Measurements from ENCODE around the gene PEDS1. TPM values are rescaled to one million over a fixed set of nuclear protein-coding genes. Genes with fewer than 3 reads are reported as not detected.

The PEDS1 gene
- total RNA-seq, 1 donor from 2014 or later: 44.1 TPM

- H3K4me1 Mint-ChIP-seq (ENCODE audit: low read depth, unreplicated experiment): peaks cover 9% of the 10 kb centered on the region
- H3K27me3 Mint-ChIP-seq (ENCODE audit: low read depth, unreplicated experiment): peaks cover 7% of the 10 kb centered on the region
- Histone ChIP-seq H3K9ac (ENCODE audit: low read length) (peak overlapping the region; percentile 96), H4K20me1 (ENCODE audit: insufficient read depth, low read length) (peaks cover 24% of the 10 kb centered on the region), H3K27me3 (ENCODE audit: insufficient read depth, low read length) (no peaks in the 10 kb centered on the region), H3K4me3 (ENCODE audit: insufficient read depth, low read depth, low read length) (no peak overlapping the region), H2AFZ (ENCODE audit: low read depth, low read length) (peak overlapping the region; percentile 70), H3K79me2 (ENCODE audit: insufficient read depth, low read length) (peaks cover 33% of the 10 kb centered on the region), H3K36me3 (ENCODE audit: insufficient read depth, low read length) (no peaks in the 10 kb centered on the region), H3K9me3 (ENCODE audit: insufficient read depth, low read depth, low read length) (no peaks in the 10 kb centered on the region), H3K27ac (ENCODE audit: low read depth, low read length) (no peak overlapping the region), H3K4me2 (ENCODE audit: low read length) (peak overlapping the region; percentile 96), H3K4me1 (ENCODE audit: insufficient read depth, low read length) (peaks cover 27% of the 10 kb centered on the region)
- DNase-seq (ENCODE audit: low read depth) (no peak), FAIRE-seq (no peak)
- H3K4me3 Mint-ChIP-seq (ENCODE audit: unreplicated experiment): peak overlapping the region; percentile 71
- peaks cover 2% of the 10 kb centered on the region for H3K9me3 Mint-ChIP-seq (ENCODE audit: unreplicated experiment)
- TF ChIP-seq CTCF (IDR thresholded peaks at IDR 0.05; ENCODE audit: insufficient read depth, low read depth, low read length): no peak
- TF ChIP-seq EZH2 (IDR thresholded peaks at IDR 0.05; ENCODE audit: insufficient read depth, low read length): no peak
- H3K36me3 Mint-ChIP-seq (ENCODE audit: low read depth, unreplicated experiment): peaks cover 5% of the 10 kb centered on the region
- peak overlapping the region; percentile 12 for H3K27ac Mint-ChIP-seq (ENCODE audit: unreplicated experiment)
Measured at GRCh38 chr20:50189681-50190250, 36.2 kb upstream of the PEDS1 start.

- no peak for FAIRE-seq
- H3K9me3 ChIP-seq (ENCODE audit: insufficient read depth, low read depth, low read length): no peaks in the 10 kb centered on the region
- no peak overlapping the region for H3K27ac ChIP-seq (ENCODE audit: low read depth, low read length)
- H3K4me3 ChIP-seq (ENCODE audit: insufficient read depth, low read depth, low read length): no peak overlapping the region
- H3K9ac ChIP-seq (ENCODE audit: low read length): peak overlapping the region; percentile 96
- peak overlapping the region; percentile 16 for H3K4me3 Mint-ChIP-seq (ENCODE audit: unreplicated experiment)
- peaks cover 22% of the 10 kb centered on the region for H3K4me1 ChIP-seq (ENCODE audit: insufficient read depth, low read length)
- peaks cover 2% of the 10 kb centered on the region for H3K9me3 Mint-ChIP-seq (ENCODE audit: unreplicated experiment)
- H4K20me1 ChIP-seq (ENCODE audit: insufficient read depth, low read length): peaks cover 17% of the 10 kb centered on the region
- peaks cover 10% of the 10 kb centered on the region for H3K27me3 Mint-ChIP-seq (ENCODE audit: low read depth, unreplicated experiment)
- no peak overlapping the region for H2AFZ ChIP-seq (ENCODE audit: low read depth, low read length)
- H3K36me3 ChIP-seq (ENCODE audit: insufficient read depth, low read length): no peaks in the 10 kb centered on the region
- TF ChIP-seq EZH2 (IDR thresholded peaks at IDR 0.05; ENCODE audit: insufficient read depth, low read length): no peak
- TF ChIP-seq CTCF (IDR thresholded peaks at IDR 0.05; ENCODE audit: insufficient read depth, low read depth, low read length): no peak
- H3K4me1 Mint-ChIP-seq (ENCODE audit: low read depth, unreplicated experiment): peaks cover 5% of the 10 kb centered on the region
- H3K27ac Mint-ChIP-seq (ENCODE audit: unreplicated experiment): no peak overlapping the region
- no peaks in the 10 kb centered on the region for H3K27me3 ChIP-seq (ENCODE audit: insufficient read depth, low read length)
- H3K4me2 ChIP-seq (ENCODE audit: low read length): no peak overlapping the region
- DNase-seq (ENCODE audit: low read depth): no peak
- H3K79me2 ChIP-seq (ENCODE audit: insufficient read depth, low read length): peaks cover 26% of the 10 kb centered on the region
- H3K36me3 Mint-ChIP-seq (ENCODE audit: low read depth, unreplicated experiment): peaks cover 7% of the 10 kb centered on the region
Measured at GRCh38 chr20:50188879-50189680, 35.6 kb upstream of the PEDS1 start.

GRCh38 chr20:50188287-50188688 lies 34.8 kb upstream of the PEDS1 start:
- H3K4me3 Mint-ChIP-seq (ENCODE audit: unreplicated experiment): no peak overlapping the region
- H3K4me1 ChIP-seq (ENCODE audit: insufficient read depth, low read length): peaks cover 14% of the 10 kb centered on the region
- no peak overlapping the region for H3K27ac Mint-ChIP-seq (ENCODE audit: unreplicated experiment)
- H3K36me3 ChIP-seq (ENCODE audit: insufficient read depth, low read length): no peaks in the 10 kb centered on the region
- H3K4me2 ChIP-seq (ENCODE audit: low read length): no peak overlapping the region
- no peaks in the 10 kb centered on the region for H3K4me1 Mint-ChIP-seq (ENCODE audit: low read depth, unreplicated experiment)
- no peak overlapping the region for H3K4me3 ChIP-seq (ENCODE audit: insufficient read depth, low read depth, low read length)
- H3K27me3 Mint-ChIP-seq (ENCODE audit: low read depth, unreplicated experiment): peaks cover 10% of the 10 kb centered on the region
- DNase-seq (ENCODE audit: low read depth) (no peak), FAIRE-seq (no peak)
- H4K20me1 ChIP-seq (ENCODE audit: insufficient read depth, low read length): peaks cover 9% of the 10 kb centered on the region
- H2AFZ ChIP-seq (ENCODE audit: low read depth, low read length): no peak overlapping the region
- H3K9me3 Mint-ChIP-seq (ENCODE audit: unreplicated experiment): peaks cover 2% of the 10 kb centered on the region
- H3K9ac ChIP-seq (ENCODE audit: low read length): no peak overlapping the region
- no peaks in the 10 kb centered on the region for H3K27me3 ChIP-seq (ENCODE audit: insufficient read depth, low read length)
- no peak for TF ChIP-seq EZH2 (IDR thresholded peaks at IDR 0.05; ENCODE audit: insufficient read depth, low read length)
- no peak for TF ChIP-seq CTCF (IDR thresholded peaks at IDR 0.05; ENCODE audit: insufficient read depth, low read depth, low read length)
- peaks cover 7% of the 10 kb centered on the region for H3K36me3 Mint-ChIP-seq (ENCODE audit: low read depth, unreplicated experiment)
- no peak overlapping the region for H3K27ac ChIP-seq (ENCODE audit: low read depth, low read length)
- H3K9me3 ChIP-seq (ENCODE audit: insufficient read depth, low read depth, low read length): no peaks in the 10 kb centered on the region
- peaks cover 18% of the 10 kb centered on the region for H3K79me2 ChIP-seq (ENCODE audit: insufficient read depth, low read length)
